Measurements from ENCODE around the gene NEB.
"Not testable (repeated sequence)": the region's sequence is repeated elsewhere in the genome, so short reads cannot be mapped to it uniquely, and the experiment has no call there.

Gene NEB

GRCh38 chr2:151649400-151649799 is 84.9 kb downstream of the NEB start:
- DNase-seq, result no peak

- not testable (repeated sequence) for DNase-seq
Observed at GRCh38 chr2:151646512-151646911, 87.8 kb downstream of the NEB start.

GRCh38 chr2:151644580-151644979 is 89.7 kb downstream of the NEB start:
- no peak for DNase-seq

- DNase-seq, result not testable (repeated sequence)
Observed at GRCh38 chr2:151641895-151642294, 92.4 kb downstream of the NEB start.

- no peak for DNase-seq
Observed at GRCh38 chr2:151640087-151640486, 94.2 kb downstream of the NEB start.

- DNase-seq, result no peak
Observed at GRCh38 chr2:151638990-151639389, 95.3 kb downstream of the NEB start.

GRCh38 chr2:151638191-151638933 is 95.9 kb downstream of the NEB start:
- no peak for DNase-seq

GRCh38 chr2:151637271-151637781 is 97.0 kb downstream of the NEB start:
- no peak for DNase-seq

GRCh38 chr2:151634736-151635467 is 99.4 kb downstream of the NEB start:
- no peak for DNase-seq

- DNase-seq, result peak; percentile 29
Observed at GRCh38 chr2:151632993-151633565, 101.2 kb downstream of the NEB start.

- DNase-seq, result no peak
Observed at GRCh38 chr2:151630372-151630771, 103.9 kb downstream of the NEB start.

- DNase-seq, result no peak
Observed at GRCh38 chr2:151627353-151627752, 106.9 kb downstream of the NEB start.

- DNase-seq, result no peak
Observed at GRCh38 chr2:151624271-151624670, 110.0 kb downstream of the NEB start.

GRCh38 chr2:151623631-151624030 is 110.6 kb downstream of the NEB start:
- DNase-seq, result no peak

GRCh38 chr2:151620761-151621160 is 113.5 kb downstream of the NEB start:
- no peak for DNase-seq

GRCh38 chr2:151619337-151619989 is 114.8 kb downstream of the NEB start:
- DNase-seq, result no peak

- DNase-seq, result no peak
Observed at GRCh38 chr2:151616760-151617339, 117.4 kb downstream of the NEB start.

- no peak for DNase-seq
Observed at GRCh38 chr2:151614606-151615306, 119.5 kb downstream of the NEB start.

GRCh38 chr2:151614159-151614558 is 120.1 kb downstream of the NEB start:
- no peak for DNase-seq

GRCh38 chr2:151611351-151611750 is 122.9 kb downstream of the NEB start:
- no peak for DNase-seq

GRCh38 chr2:151610310-151610709 is 124.0 kb downstream of the NEB start:
- DNase-seq, result no peak

GRCh38 chr2:151609705-151610104 is 124.6 kb downstream of the NEB start:
- no peak for DNase-seq

Measured in NCI-H1048 (cell line).